Gastrocnemius medialis (tissue), 4 donors: ENCODE results near the gene CDK3.

Experiments used
- CTCF ChIP-seq, 5 experiments: fragments of 450-650 bp in 3 of 5; fragments of 200-600 bp in 2 of 5; sonication (generic) in 2 of 5; IDR thresholded peaks in 4 of 5; conservative IDR thresholded peaks in 1 of 5; 1 replicate in 4 of 5; 2 replicates in 1 of 5; pipeline ENCODE4 v1.5.1; 2016 to 2019; ENCODE audit warnings: antibody characterized with exemption in 5 of 5, mild to moderate bottlenecking in 3 of 5, moderate library complexity in 3 of 5
- POLR2A ChIP-seq, 2 donors: fragments of 450-650 bp; IDR thresholded peaks; one replicate each; pipeline ENCODE4 v1.6.1; 2017; ENCODE audit warnings: antibody characterized with exemption in 2 of 2, mild to moderate bottlenecking in 2 of 2, moderate library complexity in 2 of 2

DNA sequence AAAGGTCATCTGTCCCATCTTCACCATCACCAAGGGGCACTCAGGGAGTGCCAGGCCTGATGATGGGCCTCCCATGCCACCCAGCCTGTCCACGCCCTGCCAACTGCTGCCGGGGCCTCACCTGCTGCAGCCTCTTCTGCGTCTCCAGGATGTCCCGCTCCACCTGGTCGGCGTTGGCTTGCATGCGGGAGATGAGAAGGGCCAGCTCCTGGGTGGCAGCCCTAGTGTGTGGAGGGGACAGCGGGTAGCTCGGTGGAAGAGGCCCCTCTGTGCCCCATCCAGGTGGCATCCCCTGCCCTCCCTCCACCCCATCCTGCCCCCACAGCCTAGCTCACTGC lies 23.2 kb downstream of the CDK3 start:
- TF ChIP-seq CTCF (IDR thresholded peaks at IDR 0.05 in 4 of 5, conservative IDR thresholded peaks at IDR 0.05 in 1 of 5) (no peak), POLR2A (IDR thresholded peaks at IDR 0.05) (no peak)
